GM06990 (cell line): ENCODE measurements around the gene HBE1.

Experiments
- DNase-seq: peaks from one replicate; pipeline ENCODE4 v3.0.0-alpha.2; 2011; ENCODE audit not compliant: insufficient read length; ENCODE audit errors: extremely low read depth
- H3K27me3 ChIP-seq: replicated peaks from 2 replicates; pipeline ENCODE4 v1.6.0; 2011; ENCODE audit warnings: low read length; ENCODE audit not compliant: control insufficient read depth, insufficient read depth
- H3K36me3 ChIP-seq: 2 replicates; pipeline ENCODE4 v1.5.1; 2011; ENCODE audit warnings: low read length; ENCODE audit not compliant: control insufficient read depth, insufficient read depth
- H3K4me3 ChIP-seq: replicated peaks from 2 replicates; pipeline ENCODE4 v1.5.1; 2011; ENCODE audit warnings: low read depth, mild to moderate bottlenecking, control low read depth, low read length
- TF ChIP-seq, protein P1 (sequence below): IDR thresholded peaks from 2 replicates; pipeline ENCODE4 v1.5.1; 2011; ENCODE audit warnings: low read length, control low read depth, mild to moderate bottlenecking, inconsistent platforms; ENCODE audit not compliant: insufficient read depth, poor library complexity, severe bottlenecking

Gene HBE1

GRCh38 chr11:5247472-5248192, 22.1 kb downstream of the HBE1 start:
- TF ChIP-seq, protein P1, sequence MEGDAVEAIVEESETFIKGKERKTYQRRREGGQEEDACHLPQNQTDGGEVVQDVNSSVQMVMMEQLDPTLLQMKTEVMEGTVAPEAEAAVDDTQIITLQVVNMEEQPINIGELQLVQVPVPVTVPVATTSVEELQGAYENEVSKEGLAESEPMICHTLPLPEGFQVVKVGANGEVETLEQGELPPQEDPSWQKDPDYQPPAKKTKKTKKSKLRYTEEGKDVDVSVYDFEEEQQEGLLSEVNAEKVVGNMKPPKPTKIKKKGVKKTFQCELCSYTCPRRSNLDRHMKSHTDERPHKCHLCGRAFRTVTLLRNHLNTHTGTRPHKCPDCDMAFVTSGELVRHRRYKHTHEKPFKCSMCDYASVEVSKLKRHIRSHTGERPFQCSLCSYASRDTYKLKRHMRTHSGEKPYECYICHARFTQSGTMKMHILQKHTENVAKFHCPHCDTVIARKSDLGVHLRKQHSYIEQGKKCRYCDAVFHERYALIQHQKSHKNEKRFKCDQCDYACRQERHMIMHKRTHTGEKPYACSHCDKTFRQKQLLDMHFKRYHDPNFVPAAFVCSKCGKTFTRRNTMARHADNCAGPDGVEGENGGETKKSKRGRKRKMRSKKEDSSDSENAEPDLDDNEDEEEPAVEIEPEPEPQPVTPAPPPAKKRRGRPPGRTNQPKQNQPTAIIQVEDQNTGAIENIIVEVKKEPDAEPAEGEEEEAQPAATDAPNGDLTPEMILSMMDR, result no peak
- no peak for DNase-seq
- no peaks in the 10 kb centered on the region for H3K27me3 ChIP-seq
- no peak overlapping the region for H3K4me3 ChIP-seq
- H3K36me3 ChIP-seq, result no peaks in the 10 kb centered on the region

DNA sequence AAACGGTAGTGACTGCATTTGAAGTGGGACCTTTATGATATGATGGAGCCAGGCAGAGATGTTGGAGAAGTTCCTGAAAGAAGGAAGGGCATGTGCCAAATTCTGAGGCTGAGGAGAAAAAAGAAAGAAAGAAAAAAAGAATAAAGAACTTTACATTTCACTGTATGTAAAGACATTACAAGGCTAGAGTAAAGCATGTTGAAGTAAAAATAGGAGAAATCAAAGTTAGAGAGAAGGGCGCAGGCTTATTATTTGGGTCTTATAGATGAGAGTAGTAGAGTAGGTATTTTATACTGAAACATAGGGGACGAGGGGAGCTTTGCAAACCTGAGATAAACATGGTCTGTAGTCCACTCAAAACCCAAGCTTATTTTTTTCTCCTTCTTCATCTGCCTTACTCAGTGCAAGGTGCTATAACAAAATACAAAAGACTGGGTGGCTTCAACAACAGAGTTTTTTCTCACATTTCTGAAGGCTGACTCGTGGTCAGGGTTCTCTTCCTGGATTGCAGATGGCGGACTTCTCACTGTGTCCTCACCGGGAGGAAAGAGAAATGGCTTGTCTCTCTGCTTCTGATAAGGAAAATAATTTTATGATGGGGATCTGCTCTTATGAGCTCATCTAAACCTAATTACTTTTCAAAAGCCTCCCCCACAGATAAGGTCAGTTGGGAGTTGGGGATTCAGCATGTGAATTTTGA, 22.8 kb downstream of the HBE1 start:
- Histone ChIP-seq H3K36me3 (no peaks in the 10 kb centered on the region), H3K27me3 (no peaks in the 10 kb centered on the region), H3K4me3 (no peak overlapping the region)
- TF ChIP-seq, protein P1, result no peak
- DNase-seq, result no peak

DNA sequence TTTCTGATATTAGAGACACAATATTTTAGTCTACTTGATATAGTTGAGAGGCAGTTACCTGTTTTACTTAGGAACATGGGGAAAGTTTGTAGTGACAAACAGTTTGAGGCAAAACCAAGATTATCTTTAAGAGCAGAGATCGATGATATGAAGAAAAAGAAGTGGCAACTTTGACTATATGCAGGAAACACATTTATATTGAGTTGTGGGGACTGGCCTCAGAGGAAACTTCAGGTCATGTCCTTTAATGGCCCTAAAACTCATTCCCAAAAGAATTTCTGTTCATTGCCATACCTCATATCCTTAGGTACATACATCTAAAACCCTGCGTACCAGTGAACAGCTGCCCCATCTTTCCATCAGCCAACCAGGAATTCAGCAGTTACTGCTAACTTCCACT, 24.6 kb downstream of the HBE1 start:
- TF ChIP-seq, protein P1, result no peak
- Histone ChIP-seq H3K36me3 (no peaks in the 10 kb centered on the region), H3K27me3 (no peaks in the 10 kb centered on the region), H3K4me3 (no peak overlapping the region)
- DNase-seq, result no peak

GRCh38 chr11:5243816-5244180, 25.9 kb downstream of the HBE1 start:
- DNase-seq, result no peak
- Histone ChIP-seq H3K4me3 (no peak overlapping the region), H3K27me3 (no peaks in the 10 kb centered on the region), H3K36me3 (no peaks in the 10 kb centered on the region)
- TF ChIP-seq, protein P1, result no peak

GRCh38 chr11:5242933-5243815, 26.6 kb downstream of the HBE1 start:
- Histone ChIP-seq H3K4me3 (no peak overlapping the region), H3K36me3 (no peaks in the 10 kb centered on the region), H3K27me3 (no peaks in the 10 kb centered on the region)
- TF ChIP-seq, protein P1, result no peak
- no peak for DNase-seq
